Measurements from ENCODE around the gene HMOX2.

HMOX2 gene

GRCh38 chr16:4531811-4532210, 55.6 kb downstream of the HMOX2 start:
- no peak overlapping the region for H3K4me3 ChIP-seq (ENCODE audit: low read length)
- H4K20me1 ChIP-seq (ENCODE audit: control insufficient read depth, insufficient read depth, low read depth, low read length), result no peaks in the 10 kb centered on the region
- H3K36me3 ChIP-seq (ENCODE audit: control insufficient read depth, low read length), result no peaks in the 10 kb centered on the region
- no peak overlapping the region for H3K4me2 ChIP-seq (ENCODE audit: low read length)
- no peaks in the 10 kb centered on the region for H3F3A ChIP-seq (ENCODE audit: control insufficient read depth, insufficient read depth)
- H3K4me1 ChIP-seq (ENCODE audit: control insufficient read depth, low read length), result peaks cover 14% of the 10 kb centered on the region
- H3K79me2 ChIP-seq (ENCODE audit: control insufficient read depth, low read length), result no peaks in the 10 kb centered on the region
- H3K27ac ChIP-seq (ENCODE audit: low read depth, low read length), result no peak overlapping the region
- H3K9me3 ChIP-seq (ENCODE audit: control insufficient read depth, insufficient read depth, low read length), result no peaks in the 10 kb centered on the region
- TF ChIP-seq CTCF (IDR thresholded peaks at IDR 0.05; ENCODE audit: low read depth, low read length, poor library complexity, severe bottlenecking), result no peak
- no peak for TF ChIP-seq EZH2phosphoT487 (IDR thresholded peaks at IDR 0.05; ENCODE audit: borderline replicate concordance, low read length)
- no peaks in the 10 kb centered on the region for H3K27me3 ChIP-seq (ENCODE audit: control insufficient read depth, low read length)
- H3K9me2 ChIP-seq (replicated peaks; ENCODE audit: control insufficient read depth, low read length), result no peaks in the 10 kb centered on the region

DNA sequence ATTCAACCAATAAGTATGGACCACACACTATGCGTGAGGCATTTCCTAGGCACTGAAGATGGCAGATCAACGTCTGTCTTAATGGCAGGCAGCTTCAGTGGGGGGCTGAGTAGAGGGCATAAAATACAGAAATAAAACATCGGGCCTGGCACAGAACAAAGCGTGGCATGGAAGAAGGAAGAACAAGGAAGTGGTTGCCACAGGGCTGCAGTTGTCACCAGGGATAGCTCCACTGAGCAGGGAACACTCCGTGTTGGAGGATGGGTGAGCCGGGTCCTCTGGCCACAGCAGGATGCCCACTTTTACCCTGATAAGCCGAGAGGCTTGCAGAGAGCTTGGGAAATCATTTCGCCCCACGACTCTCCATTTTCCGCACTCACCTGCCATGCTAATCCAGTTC, 56.0 kb downstream of the HMOX2 start:
- peaks cover 3% of the 10 kb centered on the region; the same call in 1 of the 2 replicates for H3K27me3 ChIP-seq (ENCODE audit: control insufficient read depth, low read length)
- no peaks in the 10 kb centered on the region for H3F3A ChIP-seq (ENCODE audit: control insufficient read depth, insufficient read depth)
- H3K4me2 ChIP-seq (ENCODE audit: low read length), result no peak overlapping the region
- peaks cover 13% of the 10 kb centered on the region for H3K4me1 ChIP-seq (ENCODE audit: control insufficient read depth, low read length)
- TF ChIP-seq CTCF (IDR thresholded peaks at IDR 0.05; ENCODE audit: low read depth, low read length, poor library complexity, severe bottlenecking), result no peak
- TF ChIP-seq EZH2phosphoT487 (IDR thresholded peaks at IDR 0.05; ENCODE audit: borderline replicate concordance, low read length), result no peak
- H3K36me3 ChIP-seq (ENCODE audit: control insufficient read depth, low read length), result no peaks in the 10 kb centered on the region
- no peaks in the 10 kb centered on the region for H3K9me3 ChIP-seq (ENCODE audit: control insufficient read depth, insufficient read depth, low read length)
- no peaks in the 10 kb centered on the region for H3K79me2 ChIP-seq (ENCODE audit: control insufficient read depth, low read length)
- no peaks in the 10 kb centered on the region for H4K20me1 ChIP-seq (ENCODE audit: control insufficient read depth, insufficient read depth, low read depth, low read length)
- no peaks in the 10 kb centered on the region for H3K9me2 ChIP-seq (replicated peaks; ENCODE audit: control insufficient read depth, low read length)
- H3K27ac ChIP-seq (ENCODE audit: low read depth, low read length), result no peak overlapping the region
- no peak overlapping the region for H3K4me3 ChIP-seq (ENCODE audit: low read length)

- H3F3A ChIP-seq (ENCODE audit: control insufficient read depth, insufficient read depth), result no peaks in the 10 kb centered on the region
- H3K36me3 ChIP-seq (ENCODE audit: control insufficient read depth, low read length), result no peaks in the 10 kb centered on the region
- no peak overlapping the region for H3K4me3 ChIP-seq (ENCODE audit: low read length)
- H3K4me1 ChIP-seq (ENCODE audit: control insufficient read depth, low read length), result peaks cover 15% of the 10 kb centered on the region
- peaks cover 16% of the 10 kb centered on the region for H3K27me3 ChIP-seq (ENCODE audit: control insufficient read depth, low read length)
- no peaks in the 10 kb centered on the region for H3K9me2 ChIP-seq (replicated peaks; ENCODE audit: control insufficient read depth, low read length)
- no peaks in the 10 kb centered on the region for H3K9me3 ChIP-seq (ENCODE audit: control insufficient read depth, insufficient read depth, low read length)
- no peaks in the 10 kb centered on the region for H3K79me2 ChIP-seq (ENCODE audit: control insufficient read depth, low read length)
- no peaks in the 10 kb centered on the region for H4K20me1 ChIP-seq (ENCODE audit: control insufficient read depth, insufficient read depth, low read depth, low read length)
- H3K27ac ChIP-seq (ENCODE audit: low read depth, low read length), result no peak overlapping the region
- H3K4me2 ChIP-seq (ENCODE audit: low read length), result no peak overlapping the region
- TF ChIP-seq CTCF (IDR thresholded peaks at IDR 0.05; ENCODE audit: low read depth, low read length, poor library complexity, severe bottlenecking) (no peak), EZH2phosphoT487 (IDR thresholded peaks at IDR 0.05; ENCODE audit: borderline replicate concordance, low read length) (no peak)
Measured at GRCh38 chr16:4533490-4533889, 57.3 kb downstream of the HMOX2 start.
